HG03565 (cell line): ENCODE results near the gene PTPN9.

Experiments used
- ATAC-seq: cut with Tn5 transposase; IDR thresholded peaks from one replicate; pipeline ENCODE4 v1.9.1; 2021; ENCODE audit warnings: mild to moderate bottlenecking, moderate library complexity; ENCODE audit not compliant: unreplicated experiment

Gene PTPN9

DNA sequence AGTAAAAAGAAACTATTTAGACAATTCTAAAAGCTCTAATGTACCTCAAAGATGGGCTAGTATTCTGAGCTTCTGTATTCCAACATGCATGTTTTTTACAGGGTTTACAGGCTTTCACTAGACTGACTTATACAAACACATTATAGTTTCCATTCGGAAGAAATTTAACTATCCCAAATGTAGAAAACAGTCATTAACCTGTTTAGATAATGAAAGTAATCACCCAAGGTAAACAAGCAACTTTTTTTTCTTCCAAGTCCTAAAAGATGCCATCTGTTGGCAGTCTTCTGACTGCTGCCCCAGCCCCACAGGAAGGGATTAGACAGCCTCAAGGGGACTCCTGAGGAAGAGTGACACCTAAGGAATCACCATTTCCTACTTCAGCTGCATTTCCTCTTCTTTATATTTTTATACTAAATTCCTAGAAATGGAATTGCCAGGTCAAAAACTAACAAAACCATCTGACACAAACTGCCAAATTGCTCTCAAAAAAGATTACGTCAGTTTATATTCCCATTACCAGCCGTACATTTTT is 153.1 kb downstream of the PTPN9 start:
- ATAC-seq = no peak

DNA sequence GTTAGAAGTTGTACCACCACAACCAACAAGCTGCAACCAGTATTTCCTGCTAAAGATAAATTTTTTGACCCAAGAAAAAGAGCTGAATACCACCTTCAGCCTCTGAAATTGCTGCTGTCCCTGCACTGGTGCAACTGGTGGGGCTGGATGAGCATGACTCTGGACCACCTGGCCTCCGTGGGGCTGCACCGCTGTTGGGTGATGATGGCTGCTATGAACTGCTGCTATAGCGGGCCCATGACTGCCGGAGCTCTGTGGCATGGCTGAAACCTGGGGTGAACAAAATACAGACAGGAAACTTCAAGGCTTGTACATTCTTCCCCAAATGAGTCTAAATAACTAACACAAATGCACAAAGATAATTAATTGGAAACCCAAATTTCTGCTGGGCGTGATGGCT is 156.6 kb downstream of the PTPN9 start:
- no peak for ATAC-seq

DNA sequence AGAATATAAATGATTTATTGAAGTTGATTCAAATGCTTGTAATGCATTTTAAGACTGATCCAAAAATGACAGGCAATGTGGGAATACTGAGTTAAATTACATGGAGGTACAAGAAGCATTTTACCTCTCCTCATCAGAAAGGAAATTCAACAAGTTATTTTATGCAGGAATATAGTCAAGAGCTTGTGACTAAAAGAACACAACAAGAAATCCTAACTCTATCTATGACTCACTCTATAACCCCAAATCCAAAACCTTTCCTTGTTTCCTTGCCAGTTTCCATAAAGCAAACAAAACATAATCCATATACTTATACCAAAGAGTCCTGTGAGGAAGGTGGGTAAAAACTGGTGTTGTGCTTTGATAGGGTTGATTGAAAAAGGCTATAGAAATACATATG is 158.4 kb downstream of the PTPN9 start:
- no peak for ATAC-seq

DNA sequence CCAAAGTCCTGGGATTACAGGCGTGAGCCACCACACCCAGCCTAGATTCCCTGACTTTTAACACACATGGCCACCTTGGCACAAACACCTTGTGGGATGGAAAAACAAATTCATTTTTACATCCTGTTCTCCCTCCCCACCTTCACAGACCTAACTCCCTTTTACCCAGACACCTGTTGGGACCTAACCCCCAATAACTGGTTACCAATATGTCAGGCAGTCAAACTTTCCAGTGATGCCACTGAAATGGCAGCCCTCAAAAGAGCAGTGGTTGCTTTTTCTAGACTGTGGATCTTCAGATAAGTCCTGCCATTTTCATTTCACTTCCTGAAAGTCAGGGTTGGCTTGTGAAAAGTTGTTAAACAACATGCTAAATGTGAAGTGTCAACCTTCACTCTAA is 162.5 kb downstream of the PTPN9 start:
- ATAC-seq = no peak
